Hepatocyte (in vitro differentiated cells): ENCODE results near the gene MEGF11.

Experiments
- CTCF ChIP-seq: fragments of 200-600 bp; sonication (generic); IDR thresholded peaks from 2 replicates; pipeline ENCODE4 v1.5.1; 2016; ENCODE audit warnings: antibody characterized with exemption, mild to moderate bottlenecking; ENCODE audit not compliant: poor library complexity
- EZH2phosphoT487 ChIP-seq: fragments of 200-600 bp; sonication (generic); IDR thresholded peaks from one replicate; pipeline ENCODE4 v1.6.1; 2018; ENCODE audit warnings: antibody characterized with exemption, mild to moderate bottlenecking, low read depth, moderate library complexity; ENCODE audit not compliant: unreplicated experiment, severe bottlenecking

DNA sequence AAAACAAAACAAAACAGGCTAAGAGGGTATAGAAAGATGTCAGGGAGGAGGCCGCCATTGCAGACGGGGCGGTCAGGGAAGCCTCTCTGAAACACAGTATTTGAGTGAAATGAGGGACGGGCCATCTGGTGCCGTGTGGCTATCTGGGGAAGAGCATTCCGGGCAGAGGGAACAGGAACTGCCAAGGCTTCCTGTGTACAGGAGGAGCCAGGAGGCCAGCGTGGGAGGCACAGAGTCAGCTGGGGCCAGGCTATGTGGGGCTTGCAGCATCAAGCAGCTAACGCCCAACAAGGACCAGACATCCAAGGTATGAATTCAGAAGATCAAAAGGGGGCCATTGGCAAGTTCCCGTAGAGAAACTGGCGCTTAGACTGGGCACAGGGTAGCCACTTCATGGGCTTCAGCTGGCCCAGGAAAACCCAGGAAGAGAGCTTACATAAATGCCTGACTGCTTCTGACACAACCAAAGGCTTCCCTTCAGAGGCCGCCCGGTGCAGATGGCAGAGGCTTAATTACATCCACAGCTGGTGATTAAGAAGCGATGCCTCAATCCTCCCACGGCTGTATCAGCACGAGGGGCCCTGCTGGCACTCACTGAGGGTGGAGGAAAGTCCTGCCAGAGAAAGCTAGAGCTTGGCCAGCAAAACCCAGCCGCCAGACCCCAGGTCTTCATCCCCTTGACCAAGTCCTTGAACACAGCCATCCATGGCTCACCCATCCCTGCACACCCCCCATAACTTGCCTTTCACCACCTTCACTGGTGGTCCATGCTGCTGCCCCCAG, 144.9 kb downstream of the MEGF11 start:
- no peak for TF ChIP-seq CTCF
- no peak for TF ChIP-seq EZH2phosphoT487
